Measurements from ENCODE around the gene DAZL. TPM values are rescaled to one million over a fixed set of nuclear protein-coding genes. Genes with fewer than 3 reads are reported as not detected.

The DAZL gene
- total and polyA plus RNA-seq, 9 of the 15 experiments (the other 6 are each of a cell fraction or from before 2014, with no cell fraction given), result not detected

- BruUV-seq (replicated peaks), result no TSS peak
- Histone ChIP-seq H2AFZ (ENCODE audit: low read depth, low read length) (no peak overlapping the region), H3K9ac (ENCODE audit: insufficient read depth in 1 of 2, low read depth in 2 of 2, low read length in 2 of 2) (no peak overlapping the region), H4K20me1 (replicated peaks; ENCODE audit: control insufficient read depth, insufficient read depth, low read length) (no peaks in the 10 kb centered on the region), H3K4me2 (ENCODE audit: insufficient read depth, low read length) (no peak overlapping the region), H3K9me1 (ENCODE audit: control insufficient read depth, insufficient read depth, low read length) (no peaks in the 10 kb centered on the region), H3K9me3 (replicated peaks; ENCODE audit: control insufficient read depth, insufficient read depth, low read depth, low read length) (no peaks in the 10 kb centered on the region), H3K27ac (ENCODE audit: extremely low read depth, low read depth, low read length) (no peak overlapping the region), H3K36me3 (ENCODE audit: control insufficient read depth, insufficient read depth, low read length) (no peaks in the 10 kb centered on the region), H3K4me3 (no peak overlapping the region), H3K4me1 (replicated peaks in 1 of 2; ENCODE audit: control insufficient read depth in 2 of 2, insufficient read depth in 2 of 2, low read length in 2 of 2) (no peaks in the 10 kb centered on the region), H3K27me3 (ENCODE audit: control insufficient read depth in 2 of 2, insufficient read depth in 2 of 2, low read length in 2 of 2) (0 out of 5 replicates have a peak, but pooled peaks cover 0 to 2% of the 10 kb centered on the region in 2 experiments), H3K79me2 (ENCODE audit: control insufficient read depth, insufficient read depth, low read length) (no peaks in the 10 kb centered on the region)
- ChIA-PET POLR2A (interaction anchor here (1.2 kb wide), 1 partner anchor 10 kb away, joined by 3 read pairs; no protein-coding TSS in a partner anchor), CTCF (ENCODE audit: low intra/inter-chr PET ratio) (interaction anchor here (0.7 to 2.9 kb wide), 2 partner anchors 346 to 634 kb away, joined by 3 to 31 read pairs; no protein-coding TSS in a partner anchor)
- ATAC-seq, result no peak
- no peak for DNase-seq (ENCODE audit: extremely low read depth in 1 of 4, low spot score in 3 of 4)
- intact Hi-C loops (cut with micrococcal nuclease) (loop anchor here (2.0 to 5.0 kb wide), 3 partner anchors 228 to 1243 kb away; no protein-coding TSS in a partner anchor), in situ Hi-C loops (cut with MboI) (loop anchor here (10.0 kb wide), 2 partner anchors 635 to 805 kb away; no protein-coding TSS in a partner anchor)
- no peak for TF ChIP-seq TBP (optimal IDR thresholded peaks at IDR 0.05; ENCODE audit: low read depth, low read length)
- no peak for TF ChIP-seq NELFE (IDR thresholded peaks at IDR 0.05; ENCODE audit: insufficient read depth, insufficient read length)
- no peak for TF ChIP-seq ZC3H11A (IDR thresholded peaks at IDR 0.05; ENCODE audit: low read depth, low read length)
- TF ChIP-seq, protein P1, sequence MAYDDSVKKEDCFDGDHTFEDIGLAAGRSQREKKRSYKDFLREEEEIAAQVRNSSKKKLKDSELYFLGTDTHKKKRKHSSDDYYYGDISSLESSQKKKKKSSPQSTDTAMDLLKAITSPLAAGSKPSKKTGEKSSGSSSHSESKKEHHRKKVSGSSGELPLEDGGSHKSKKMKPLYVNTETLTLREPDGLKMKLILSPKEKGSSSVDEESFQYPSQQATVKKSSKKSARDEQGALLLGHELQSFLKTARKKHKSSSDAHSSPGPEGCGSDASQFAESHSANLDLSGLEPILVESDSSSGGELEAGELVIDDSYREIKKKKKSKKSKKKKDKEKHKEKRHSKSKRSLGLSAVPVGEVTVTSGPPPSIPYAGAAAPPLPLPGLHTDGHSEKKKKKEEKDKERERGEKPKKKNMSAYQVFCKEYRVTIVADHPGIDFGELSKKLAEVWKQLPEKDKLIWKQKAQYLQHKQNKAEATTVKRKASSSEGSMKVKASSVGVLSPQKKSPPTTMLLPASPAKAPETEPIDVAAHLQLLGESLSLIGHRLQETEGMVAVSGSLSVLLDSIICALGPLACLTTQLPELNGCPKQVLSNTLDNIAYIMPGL (CRISPR knock-in tag; IDR thresholded peaks at IDR 0.05), result no peak
- no peak for TF ChIP-seq NBN (IDR thresholded peaks at IDR 0.05; ENCODE audit: low read depth)
- TF ChIP-seq HNRNPLL (IDR thresholded peaks at IDR 0.05; ENCODE audit: low read depth, low read length, poor library complexity, severe bottlenecking), result no peak
- TF ChIP-seq TBL1XR1 (IDR thresholded peaks at IDR 0.05; ENCODE audit: low read length in 2 of 2), result no peak
- TF ChIP-seq RBM15 (IDR thresholded peaks at IDR 0.05; ENCODE audit: insufficient read depth, low read length), result no peak
- TF ChIP-seq IRF2 (CRISPR knock-in tag; IDR thresholded peaks at IDR 0.05), result no peak
- TF ChIP-seq ZKSCAN3 (CRISPR knock-in tag; IDR thresholded peaks at IDR 0.05), result no peak
- no peak for FAIRE-seq
- WGBS (ENCODE audit: insufficient coverage, low coverage, missing lambda C conversion rate), result 0% methylated on average over 3 of the region's 3 CpGs
These were observed 5.5 kb downstream of the DAZL start for GRCh38 chr3:16599694-16600093.
